Activated T-cell treated with anti-CD3 and anti-CD28 coated beads for 1 hour (primary cell): ENCODE measurements around the gene NCAM2.

Source experiments
- DNase-seq: peaks from one replicate; pipeline ENCODE4 v3.0.0-alpha.2; 2020; ENCODE audit warnings: low read depth

Gene NCAM2

GRCh38 chr21:21460979-21461378 lies 462.8 kb downstream of the NCAM2 start:
- DNase-seq: no peak

DNA sequence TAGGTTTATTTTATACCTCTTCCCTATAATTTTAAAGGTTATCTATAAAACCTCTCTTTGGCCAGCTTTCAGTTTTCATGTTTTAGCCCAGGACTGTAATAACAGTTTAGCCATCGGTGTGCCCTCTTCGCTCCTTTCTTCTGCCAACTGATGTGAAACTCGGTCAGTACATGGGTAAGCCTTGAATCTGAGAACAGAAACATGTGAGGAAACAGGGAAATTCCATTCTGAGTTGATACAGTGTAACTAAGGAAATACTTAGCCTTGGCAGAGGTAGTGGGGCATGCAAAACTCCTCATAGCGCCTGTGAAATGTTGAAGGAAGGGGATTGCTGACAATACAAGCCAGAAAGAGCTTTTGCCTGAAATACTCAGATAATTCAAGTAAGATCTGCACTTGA lies 465.2 kb downstream of the NCAM2 start:
- no peak for DNase-seq

GRCh38 chr21:21464684-21465083 lies 466.5 kb downstream of the NCAM2 start:
- no peak for DNase-seq

DNA sequence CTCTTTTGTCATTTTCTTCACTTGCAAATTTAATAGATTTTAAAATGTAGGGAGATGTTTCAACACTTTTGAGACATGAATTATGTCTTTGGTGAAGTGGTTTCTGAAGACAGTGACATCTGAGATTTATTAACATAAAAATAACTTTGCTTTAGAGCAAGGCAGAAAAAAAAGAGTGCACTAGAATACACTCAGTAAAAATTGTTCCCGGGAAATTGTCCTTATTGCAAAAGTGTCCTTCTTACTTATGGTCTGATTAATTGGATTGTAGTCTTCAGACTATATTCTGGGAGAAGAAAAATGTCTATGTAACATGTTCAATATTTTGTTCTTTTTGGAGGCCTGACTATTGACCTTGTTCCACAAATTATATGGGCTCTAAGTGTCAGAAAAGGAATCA lies 468.5 kb downstream of the NCAM2 start:
- DNase-seq: no peak

DNA sequence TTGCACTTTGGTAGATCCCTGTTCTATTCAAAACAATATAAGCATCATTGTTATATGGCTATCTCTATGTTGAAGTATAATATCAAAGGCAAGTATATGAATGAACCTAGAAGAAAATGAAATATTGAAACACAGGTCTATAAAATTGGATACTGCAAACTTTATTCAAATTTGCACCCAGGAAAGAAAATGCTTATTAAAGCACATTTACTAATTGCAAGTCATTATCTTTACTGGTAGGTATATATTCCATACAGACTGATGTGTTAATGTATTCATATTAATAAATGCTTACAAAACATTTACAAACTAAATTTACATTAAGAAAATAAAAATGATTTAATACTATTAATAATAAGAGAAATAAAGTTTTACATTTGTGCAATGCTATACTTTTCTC lies 469.8 kb downstream of the NCAM2 start:
- no peak for DNase-seq

DNA sequence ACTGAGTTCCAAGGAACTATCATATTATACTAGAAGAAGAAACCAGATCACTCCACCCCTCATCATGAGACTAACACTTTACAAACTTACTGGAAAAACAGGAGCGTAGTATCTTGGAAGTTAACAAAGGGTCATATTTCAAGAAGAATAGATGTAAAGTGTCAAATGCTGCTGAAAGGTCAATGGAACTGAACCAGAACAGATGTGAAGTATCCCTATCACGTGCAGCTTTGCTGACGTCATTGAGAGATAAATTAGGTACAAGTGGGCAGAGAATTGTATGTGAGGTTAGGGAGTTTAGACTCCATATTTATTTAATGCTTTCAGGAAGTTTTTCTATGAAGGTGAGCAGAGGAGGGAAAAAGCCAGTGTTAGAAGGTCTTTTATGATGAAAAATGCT lies 483.0 kb downstream of the NCAM2 start:
- DNase-seq: no peak

GRCh38 chr21:21508859-21509258 lies 510.6 kb downstream of the NCAM2 start:
- no peak for DNase-seq

- no peak for DNase-seq
These were observed 532.5 kb downstream of the NCAM2 start for GRCh38 chr21:21530680-21531079.

DNA sequence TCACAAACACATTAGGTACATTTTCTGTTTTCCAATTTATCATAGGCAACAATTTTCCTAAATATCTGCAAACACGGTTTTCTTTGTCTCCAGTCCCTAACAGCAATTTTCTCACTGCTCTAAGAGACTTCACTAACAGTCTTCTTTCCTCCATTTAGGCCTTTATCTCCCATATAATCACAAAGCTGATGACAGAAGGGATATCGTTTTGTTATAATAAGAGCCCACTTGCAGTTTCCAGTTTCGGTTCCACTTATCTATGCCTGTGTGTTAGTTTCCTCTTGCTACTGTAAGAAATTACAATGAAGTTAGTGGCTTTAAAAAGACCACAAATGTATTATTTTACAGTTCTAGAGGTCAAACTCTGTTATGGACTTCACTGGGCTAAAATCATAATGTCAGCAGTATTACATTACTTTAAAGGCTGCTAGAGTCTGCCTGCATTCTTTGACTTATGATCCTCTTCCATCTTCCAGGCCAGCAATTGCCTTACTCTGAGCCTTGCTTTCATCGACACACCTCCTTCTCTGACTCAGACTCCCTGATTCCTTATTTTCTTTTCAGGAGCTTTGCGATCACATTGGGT lies 549.3 kb downstream of the NCAM2 start:
- DNase-seq: no peak

GRCh38 chr21:21559285-21560045 lies 561.3 kb downstream of the NCAM2 start:
- no peak for DNase-seq
